Activated CD4-positive, alpha-beta T cell treated with anti-CD3 and anti-CD28 coated beads for 48 hours (primary cell): ENCODE data around the gene C22orf42.
"Not testable (repeated sequence)": the region's sequence is repeated elsewhere in the genome, so short reads cannot be mapped to it uniquely, and the experiment has no call there.

ENCODE experiments used
- DNase-seq: peaks from one replicate; pipeline ENCODE4 v3.0.0-alpha.2; 2020

C22orf42 gene

GRCh38 chr22:32158712-32159533, at the start of gene C22orf42:
Gene C22orf42, minus strand, starts transcription at chr22:32159303. Its CDS starts 88 bp downstream, at chr22:32159215.
- DNase-seq: no peak

DNA sequence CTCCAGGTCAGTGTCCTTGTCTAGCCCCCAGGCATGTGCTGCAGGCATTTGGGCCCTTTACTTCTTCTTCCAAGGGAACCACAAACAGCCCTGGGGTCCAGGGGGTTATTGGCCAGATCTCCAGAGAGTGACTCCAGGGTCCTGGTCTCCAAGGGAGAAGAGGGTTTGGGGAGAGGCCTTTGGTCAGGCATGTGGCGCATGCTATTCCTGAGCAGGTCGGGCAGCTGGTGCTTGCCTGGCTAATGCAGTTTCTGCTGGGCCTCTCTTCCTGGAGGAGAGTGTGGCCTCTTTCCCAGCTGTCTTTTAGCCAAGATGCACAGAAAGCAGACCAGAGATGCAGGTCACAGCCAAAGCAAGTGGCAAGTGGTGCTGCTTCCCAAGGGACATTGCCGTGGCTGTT, 49.6 kb upstream of the C22orf42 start:
- DNase-seq: no peak

DNA sequence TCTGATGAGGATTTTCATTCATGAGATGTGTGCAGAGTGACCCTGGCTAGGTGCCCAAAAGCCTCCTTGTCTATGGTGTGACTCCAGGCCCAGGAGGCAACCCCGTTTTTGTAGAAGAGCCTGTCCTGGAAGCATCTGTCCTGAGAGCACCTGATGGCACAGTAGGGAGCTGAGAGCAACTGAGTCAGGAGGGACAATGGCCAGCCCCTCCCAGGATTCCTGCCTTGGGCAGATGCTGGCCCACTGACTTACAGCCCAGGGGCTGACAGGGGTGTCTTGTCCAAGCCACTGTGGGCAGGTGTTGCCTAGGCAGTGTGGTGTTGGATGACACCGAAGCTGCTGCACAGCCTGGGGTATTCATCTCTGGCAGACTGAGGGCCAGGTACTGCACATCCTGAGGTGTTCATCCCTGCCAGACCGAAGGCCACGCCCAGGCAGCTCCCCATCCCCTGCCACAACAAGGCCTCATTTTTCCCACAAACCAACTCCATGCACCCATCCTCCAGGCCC, 48.9 kb upstream of the C22orf42 start:
- no peak for DNase-seq

- DNase-seq: peak; percentile 58
Measured at GRCh38 chr22:32206774-32207758, 48.0 kb upstream of the C22orf42 start.

GRCh38 chr22:32205974-32206773, 47.1 kb upstream of the C22orf42 start:
- no peak for DNase-seq

DNA sequence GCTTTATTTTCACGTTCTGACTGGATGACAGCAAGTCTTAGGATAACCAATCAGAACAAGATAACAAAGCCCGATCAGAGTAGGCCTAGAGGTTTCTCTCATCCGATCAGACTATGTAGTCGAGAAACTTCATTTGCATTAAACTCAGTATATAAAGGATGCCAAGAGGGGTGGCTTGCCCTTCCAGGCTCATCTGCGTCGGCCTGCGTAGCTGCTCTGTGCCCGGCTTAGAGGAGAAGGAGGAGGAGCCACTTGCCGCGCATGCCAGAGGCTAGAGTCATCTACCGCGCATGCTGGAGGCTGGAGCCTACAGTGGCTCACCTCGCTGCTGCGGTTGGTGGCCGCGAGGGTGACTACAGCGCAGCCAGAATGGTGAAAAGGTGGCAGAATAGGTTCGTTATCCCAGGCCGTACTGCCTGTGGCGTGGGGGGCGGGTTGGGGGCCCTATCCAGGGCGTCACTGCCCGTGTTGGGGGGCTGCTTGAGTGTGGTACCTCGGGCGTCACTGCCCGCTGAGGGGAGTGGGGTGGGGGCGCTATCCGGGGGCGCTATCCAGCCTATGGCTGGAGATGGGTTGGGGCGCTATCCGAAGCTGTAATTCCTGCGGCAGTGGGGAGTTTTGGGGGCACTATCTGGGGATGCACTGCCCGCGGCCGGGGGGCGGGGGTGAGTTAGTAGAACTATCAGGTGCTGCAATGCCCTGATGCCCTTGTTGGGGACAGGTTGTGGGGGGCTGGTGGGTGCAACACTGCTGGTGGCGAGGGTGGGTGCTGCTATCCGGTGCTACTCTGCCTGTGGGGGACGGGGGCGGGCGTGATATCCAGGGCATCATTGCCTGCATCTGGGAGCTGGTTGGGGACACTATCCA, 46.0 kb upstream of the C22orf42 start, which contains the start of gene RFPL2:
Gene RFPL2 (minus strand): TSS at position 218 of the 867 bp plus-strand sequence. CDS start 2,622 bp downstream, outside the sequence.
- peak; percentile 62 for DNase-seq

DNA sequence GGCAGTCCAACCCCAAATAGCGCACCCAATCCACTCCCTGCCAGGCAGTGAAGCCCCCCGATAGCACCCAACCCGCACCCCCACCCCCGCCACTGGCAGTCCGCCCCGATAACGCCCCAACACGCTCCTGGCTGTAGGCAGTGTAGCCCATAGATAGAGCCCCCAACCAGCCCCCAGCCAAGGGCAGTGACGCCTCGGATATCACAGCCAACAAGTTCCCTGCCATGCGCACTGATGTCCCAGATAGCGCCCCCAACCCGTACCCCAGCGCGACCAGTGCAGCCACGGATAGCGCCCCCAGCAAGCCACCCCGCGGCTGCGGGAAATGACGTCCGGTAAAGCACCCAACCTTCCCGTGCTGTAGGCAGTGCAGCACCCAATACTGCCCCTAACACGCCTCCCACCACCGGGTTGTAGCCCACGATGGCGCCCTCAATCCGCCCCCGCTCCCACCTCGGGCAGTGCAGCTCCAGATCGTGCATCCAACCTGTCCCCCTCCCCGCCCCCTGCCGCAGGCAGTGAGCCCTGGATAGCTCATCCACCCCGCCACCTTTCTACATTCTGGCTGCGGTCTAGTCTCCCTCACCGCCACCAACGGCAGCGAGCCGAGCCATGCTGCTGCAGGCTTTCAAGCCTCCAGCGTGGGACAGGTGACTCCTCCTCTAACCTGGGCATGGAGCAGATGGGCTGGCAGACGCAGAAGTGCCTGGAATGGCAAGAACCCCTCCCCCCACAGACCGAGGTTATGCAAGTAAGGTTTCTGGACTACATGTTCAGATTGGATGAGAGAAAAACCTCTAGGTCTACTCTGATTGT, 45.1 kb upstream of the C22orf42 start:
- DNase-seq: peak; percentile 40

DNA sequence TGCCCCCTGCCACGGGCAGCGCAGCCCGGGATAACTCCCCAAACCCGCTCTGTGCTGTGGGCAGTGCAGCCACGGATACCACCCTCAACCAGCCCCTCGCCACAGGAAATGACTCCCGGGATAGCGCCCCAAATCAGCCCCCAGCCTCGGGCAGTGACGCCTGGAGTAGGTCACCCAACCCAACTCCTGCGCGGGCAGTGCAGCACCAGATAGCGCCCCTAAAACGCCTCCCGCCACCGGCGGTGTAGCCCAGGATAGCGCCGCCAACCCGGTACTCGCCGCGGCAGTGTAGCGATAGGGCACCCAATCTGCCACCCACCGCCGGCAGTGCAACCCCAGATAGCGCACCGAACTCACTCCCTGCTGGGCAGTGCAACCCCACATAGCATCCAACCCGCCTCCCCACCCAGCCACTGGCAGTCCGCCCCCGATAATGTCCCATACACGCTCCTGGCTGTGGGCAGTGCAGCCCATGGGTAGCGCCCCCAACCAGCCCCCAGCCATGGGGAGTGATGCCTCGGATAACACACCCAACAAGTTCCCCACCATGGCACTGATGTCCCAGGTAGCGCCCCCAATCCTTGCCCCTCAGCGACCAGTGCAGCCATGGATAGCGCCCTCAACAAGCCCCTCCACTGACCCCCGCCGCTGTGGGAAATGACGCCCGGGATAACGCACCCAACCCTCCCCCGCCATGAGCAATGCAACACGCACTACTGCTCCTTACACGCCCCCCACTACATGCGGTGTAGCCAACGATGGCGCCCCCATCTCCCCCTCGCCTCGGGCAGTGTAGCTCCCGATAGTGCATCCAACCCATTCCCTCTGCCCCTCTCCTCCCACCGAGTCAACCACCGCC, 44.3 kb upstream of the C22orf42 start:
- DNase-seq: no peak

- DNase-seq: peak; percentile 53
Measured at GRCh38 chr22:32202539-32203180, 43.6 kb upstream of the C22orf42 start.

- no peak for DNase-seq
Measured at GRCh38 chr22:32202161-32202538, 43.0 kb upstream of the C22orf42 start.

GRCh38 chr22:32200752-32201151, 41.6 kb upstream of the C22orf42 start:
- no peak for DNase-seq

GRCh38 chr22:32199961-32200360, 40.9 kb upstream of the C22orf42 start:
- no peak for DNase-seq

DNA sequence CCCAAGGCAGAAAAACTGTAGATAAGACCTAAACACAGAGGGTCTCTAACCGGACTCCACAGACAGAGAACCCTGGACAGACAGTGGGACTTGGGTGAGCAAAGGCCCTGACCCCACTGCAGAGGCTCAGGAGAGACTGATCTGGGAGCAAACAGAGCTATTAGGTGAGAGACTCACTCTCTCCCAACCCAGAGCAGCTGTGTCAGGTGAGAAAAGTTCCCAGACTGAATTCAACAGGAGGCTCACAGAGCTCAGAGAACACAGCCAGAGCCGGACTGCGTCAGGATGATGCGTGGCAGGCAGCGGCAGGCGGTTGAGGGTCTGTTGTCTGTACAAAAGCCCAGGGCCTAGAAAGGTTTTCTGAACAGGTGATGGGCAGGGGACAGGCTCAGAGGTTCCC, 40.2 kb upstream of the C22orf42 start:
- DNase-seq: no peak

GRCh38 chr22:32197553-32198226, 38.6 kb upstream of the C22orf42 start:
- DNase-seq: not testable (repeated sequence)

DNA sequence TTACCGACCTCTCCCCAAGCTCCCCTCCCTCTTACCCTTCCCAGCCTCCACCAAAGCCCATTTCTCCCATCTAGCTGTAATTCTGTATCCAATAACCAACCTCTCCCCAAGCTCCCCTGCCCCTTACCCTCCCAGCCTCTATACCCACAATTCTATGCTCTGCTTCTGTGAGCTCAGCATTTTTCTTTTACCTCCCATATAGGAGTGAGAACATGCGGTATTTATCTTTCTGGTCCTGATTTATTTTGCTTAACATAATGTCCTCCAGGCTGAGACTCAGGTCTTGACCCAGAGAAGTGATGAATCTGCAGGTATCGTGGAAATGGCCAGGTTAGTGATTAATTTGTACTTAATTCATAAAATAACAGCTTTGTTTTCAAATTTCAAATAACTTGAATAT, 36.8 kb upstream of the C22orf42 start:
- DNase-seq: not testable (repeated sequence)

DNA sequence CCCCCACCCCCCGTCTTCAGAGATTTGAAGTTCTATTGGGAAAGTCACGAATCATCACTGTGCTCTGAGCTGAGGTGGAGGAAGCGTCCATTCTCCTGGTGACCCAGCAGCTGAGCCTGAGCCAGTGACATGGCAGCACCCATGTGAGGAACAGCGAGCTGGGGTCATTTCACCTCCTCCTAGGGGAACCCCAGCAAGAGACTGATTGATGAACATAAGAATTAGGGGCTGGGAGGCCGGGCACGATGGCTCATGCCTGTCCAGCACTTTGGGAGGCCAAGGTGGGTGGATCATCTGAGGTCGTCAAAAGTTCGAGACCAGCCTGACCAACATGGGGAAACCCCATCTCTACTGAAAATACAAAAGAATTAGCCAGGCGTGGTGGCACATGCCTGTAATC, 34.2 kb upstream of the C22orf42 start:
- not testable (repeated sequence) for DNase-seq

- DNase-seq: not testable (repeated sequence)
Measured at GRCh38 chr22:32191021-32191420, 31.9 kb upstream of the C22orf42 start.

- no peak for DNase-seq
Measured at GRCh38 chr22:32185821-32186220, 26.7 kb upstream of the C22orf42 start.
